NCI-H1694 treated with DMSO at 0.1 percent for 48 hours (cell line): Measurements from ENCODE around the gene KRTAP5-8.
"Not testable (repeated sequence)": the region's sequence is repeated elsewhere in the genome, so short reads cannot be mapped to it uniquely, and the experiment has no call there.

ENCODE experiments used
- DNase-seq: peaks from one replicate; lab custom pipeline; 2025; lab: John Stamatoyannopoulos, UW

Gene KRTAP5-8

DNA sequence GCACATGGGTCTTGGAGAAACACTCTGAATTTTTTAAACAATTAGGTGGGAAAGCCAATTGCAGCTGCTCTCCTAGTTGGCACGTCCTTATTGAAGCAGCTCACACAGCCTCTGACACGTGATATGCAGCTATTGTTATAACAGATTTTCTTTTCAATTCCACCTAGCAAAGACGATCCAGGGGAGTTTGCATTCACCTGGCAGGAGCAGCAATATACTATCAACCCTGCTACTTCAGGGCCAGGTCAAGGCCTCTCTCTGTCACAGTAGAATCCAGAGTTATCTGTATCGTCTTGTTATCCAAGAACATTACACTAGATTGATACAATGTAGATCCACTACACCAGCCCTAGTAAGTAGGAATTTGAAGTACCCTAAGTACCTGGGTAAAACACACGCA lies 36.6 kb downstream of the KRTAP5-8 start:
- no peak for DNase-seq

- DNase-seq, result no peak
Observed at GRCh38 chr11:71575723-71576424, 38.0 kb downstream of the KRTAP5-8 start.

- DNase-seq, result not testable (repeated sequence)
Observed at GRCh38 chr11:71576688-71577465, 39.1 kb downstream of the KRTAP5-8 start.

GRCh38 chr11:71577469-71578004 lies 39.7 kb downstream of the KRTAP5-8 start:
- DNase-seq, result no peak

GRCh38 chr11:71579513-71579912 lies 41.7 kb downstream of the KRTAP5-8 start:
- DNase-seq, result not testable (repeated sequence)

DNA sequence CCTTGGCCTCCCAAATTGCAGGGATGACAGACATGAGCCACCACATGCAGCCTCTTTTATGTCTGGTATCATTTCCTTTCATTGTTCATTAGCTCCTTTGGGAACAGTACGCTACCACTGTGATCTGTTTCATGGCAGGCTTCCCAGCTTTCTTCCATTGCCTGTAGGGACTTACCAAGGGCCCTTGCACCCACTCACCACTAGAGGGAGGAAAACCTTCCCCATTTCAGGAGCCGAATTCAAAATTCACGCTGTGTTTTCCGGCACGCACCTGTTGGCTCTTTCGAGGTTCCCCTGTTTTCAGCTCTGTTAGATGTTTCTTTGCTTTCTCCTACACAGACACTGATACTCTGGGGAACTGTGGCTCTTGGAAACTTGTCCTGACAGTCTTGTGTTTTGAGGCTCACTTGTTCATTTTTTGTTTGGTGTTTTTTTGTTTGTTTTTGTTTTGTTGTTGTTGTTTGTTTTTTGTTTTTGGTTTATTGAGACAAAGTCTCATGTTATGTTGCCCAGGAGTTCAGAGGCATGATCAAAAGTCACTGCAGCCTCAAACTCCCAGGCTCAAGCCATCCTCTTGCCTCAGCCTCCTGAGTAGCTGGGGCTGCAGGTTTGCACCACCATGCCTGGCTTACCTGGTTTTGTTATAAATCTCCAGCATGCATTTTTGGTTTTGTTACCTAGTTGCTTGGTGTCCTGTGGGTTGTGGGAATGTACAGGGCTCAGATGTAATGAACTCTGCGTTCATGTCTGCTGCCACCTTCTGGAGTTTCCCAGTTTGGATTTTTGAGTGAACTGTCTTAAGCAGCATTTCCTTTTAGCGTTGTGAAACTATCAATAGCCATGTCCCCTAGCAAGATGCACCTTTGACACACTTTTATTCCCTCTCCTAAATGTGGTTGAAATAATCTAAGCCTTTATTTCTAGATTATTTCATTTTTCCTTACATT lies 42.5 kb downstream of the KRTAP5-8 start:
- peak; percentile 76 for DNase-seq

DNA sequence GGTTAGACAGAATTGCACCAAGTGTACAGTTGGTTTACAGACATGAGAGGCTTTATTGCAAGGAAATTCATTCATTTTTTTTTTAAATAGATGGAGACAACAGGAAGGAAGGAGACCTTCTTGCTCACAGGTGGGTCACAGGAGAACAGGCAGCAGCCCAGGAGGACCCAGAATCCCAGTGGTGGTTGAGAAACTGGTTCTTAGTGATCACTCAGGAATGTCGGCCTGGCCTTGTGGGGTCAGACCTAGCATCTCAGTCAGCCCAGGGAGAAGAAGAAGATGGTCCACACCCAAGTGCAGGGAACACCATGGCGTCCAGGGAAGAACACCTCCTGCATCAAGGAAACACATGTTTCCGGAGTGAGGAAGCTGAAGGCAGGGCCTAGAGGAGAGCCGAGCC lies 44.0 kb downstream of the KRTAP5-8 start:
- no peak for DNase-seq

- DNase-seq, result no peak
Observed at GRCh38 chr11:71582309-71582895, 44.6 kb downstream of the KRTAP5-8 start, which contains the start of gene KRTAP5-11. Gene KRTAP5-11, minus strand, starts transcription at chr11:71582875. Its CDS starts 38 bp downstream, at chr11:71582837.

GRCh38 chr11:71582969-71583368 lies 45.1 kb downstream of the KRTAP5-8 start:
- DNase-seq, result not testable (repeated sequence)

DNA sequence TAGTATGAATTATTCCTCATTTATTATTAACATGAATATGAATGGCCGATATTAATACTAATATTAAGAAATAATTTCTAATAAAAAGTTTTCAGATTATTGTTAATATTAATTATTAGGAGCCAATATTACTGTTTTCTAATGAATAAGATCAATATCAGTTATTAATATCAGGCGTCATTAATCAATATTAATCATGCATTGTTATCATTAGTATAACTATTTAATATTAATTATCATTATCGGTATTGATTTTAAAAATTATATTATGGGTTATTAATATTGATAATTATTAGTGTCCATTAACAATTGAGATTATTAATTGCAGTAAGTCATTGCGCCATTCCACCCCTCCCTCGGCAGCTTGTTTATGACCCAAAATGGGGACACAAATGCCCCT lies 47.8 kb downstream of the KRTAP5-8 start:
- not testable (repeated sequence) for DNase-seq

DNA sequence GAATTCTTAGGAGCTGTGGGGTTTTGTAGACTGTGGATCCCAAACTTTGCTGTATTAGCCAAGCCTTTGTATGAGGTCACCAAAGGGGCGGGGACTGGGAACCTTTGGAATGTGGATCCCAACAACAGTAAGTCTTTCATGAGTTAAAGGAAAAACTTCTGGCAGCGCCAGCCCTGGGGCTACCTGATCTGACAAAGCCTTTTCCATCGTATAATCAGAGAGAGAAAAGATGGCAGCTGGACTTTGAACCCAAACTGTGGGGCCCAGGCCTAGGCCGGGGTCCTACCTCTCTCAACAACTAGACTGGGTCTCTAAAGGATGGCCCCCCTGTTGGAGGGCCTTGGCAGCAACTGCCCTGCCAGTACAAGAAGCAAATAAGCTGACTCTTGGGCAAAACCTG lies 50.5 kb downstream of the KRTAP5-8 start:
- not testable (repeated sequence) for DNase-seq
